Activated CD4-positive, alpha-beta T cell treated with anti-CD3 and anti-CD28 coated beads for 48 hours (primary cell): ENCODE measurements around the gene ATF3.

Experiments used
- DNase-seq: peaks from one replicate; pipeline ENCODE4 v3.0.0-alpha.2; 2020

The ATF3 gene

GRCh38 chr1:212609701-212610574 is 1.4 kb downstream of the ATF3 start:
- no peak for DNase-seq

GRCh38 chr1:212610575-212610967 is 2.0 kb downstream of the ATF3 start:
- no peak for DNase-seq

GRCh38 chr1:212611000-212611948 is 2.7 kb downstream of the ATF3 start:
- no peak for DNase-seq

GRCh38 chr1:212612041-212612961 is 3.7 kb downstream of the ATF3 start:
- no peak for DNase-seq

GRCh38 chr1:212613440-212614335 is 5.1 kb downstream of the ATF3 start:
- DNase-seq: no peak

- DNase-seq: no peak
These were observed 6.1 kb downstream of the ATF3 start for GRCh38 chr1:212614453-212615200.

- DNase-seq: no peak
These were observed 6.6 kb downstream of the ATF3 start for GRCh38 chr1:212615201-212615470.

- DNase-seq: no peak
These were observed 10.1 kb downstream of the ATF3 start for GRCh38 chr1:212618466-212619210.

- DNase-seq: no peak
These were observed 11.7 kb downstream of the ATF3 start for GRCh38 chr1:212620293-212620692.

- DNase-seq: no peak
These were observed 12.7 kb downstream of the ATF3 start for GRCh38 chr1:212621043-212621948.

GRCh38 chr1:212621949-212622305 is 13.4 kb downstream of the ATF3 start:
- DNase-seq: no peak

- DNase-seq: no peak
These were observed 13.9 kb downstream of the ATF3 start for GRCh38 chr1:212622467-212622866.

- DNase-seq: no peak
These were observed 14.3 kb downstream of the ATF3 start for GRCh38 chr1:212622906-212623305.

- DNase-seq: no peak
These were observed 15.0 kb downstream of the ATF3 start for GRCh38 chr1:212623603-212624002.

GRCh38 chr1:212624976-212625501 is 16.5 kb downstream of the ATF3 start:
- no peak for DNase-seq

GRCh38 chr1:212625781-212626450 is 17.4 kb downstream of the ATF3 start:
- DNase-seq: no peak

- no peak for DNase-seq
These were observed 19.5 kb downstream of the ATF3 start for GRCh38 chr1:212628046-212628445.

- DNase-seq: no peak
These were observed 20.4 kb downstream of the ATF3 start for GRCh38 chr1:212628813-212629415.
